ENCODE data around the gene TEAD2.

DNA sequence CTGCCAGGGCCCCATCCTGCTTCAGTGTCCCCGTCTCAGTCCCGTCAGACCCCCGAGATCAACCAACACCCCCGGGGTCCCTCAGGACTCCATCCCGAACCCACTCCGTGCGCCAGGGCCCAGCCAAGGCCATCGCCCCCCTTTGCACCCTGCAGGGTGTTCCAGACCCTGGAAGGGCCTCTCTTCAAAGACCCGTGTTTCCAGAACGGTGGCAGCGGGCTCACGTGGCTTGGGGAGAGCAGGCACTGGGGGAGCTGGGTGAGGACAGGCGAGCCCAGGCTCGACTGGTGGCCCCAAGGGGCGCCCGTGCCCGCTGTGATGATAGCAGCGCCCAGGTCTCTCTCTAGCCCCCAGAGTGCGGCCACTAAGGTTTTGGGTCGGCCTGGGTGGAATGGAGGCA, 27.2 kb upstream of the TEAD2 start:
- TF ChIP-seq, protein P1, sequence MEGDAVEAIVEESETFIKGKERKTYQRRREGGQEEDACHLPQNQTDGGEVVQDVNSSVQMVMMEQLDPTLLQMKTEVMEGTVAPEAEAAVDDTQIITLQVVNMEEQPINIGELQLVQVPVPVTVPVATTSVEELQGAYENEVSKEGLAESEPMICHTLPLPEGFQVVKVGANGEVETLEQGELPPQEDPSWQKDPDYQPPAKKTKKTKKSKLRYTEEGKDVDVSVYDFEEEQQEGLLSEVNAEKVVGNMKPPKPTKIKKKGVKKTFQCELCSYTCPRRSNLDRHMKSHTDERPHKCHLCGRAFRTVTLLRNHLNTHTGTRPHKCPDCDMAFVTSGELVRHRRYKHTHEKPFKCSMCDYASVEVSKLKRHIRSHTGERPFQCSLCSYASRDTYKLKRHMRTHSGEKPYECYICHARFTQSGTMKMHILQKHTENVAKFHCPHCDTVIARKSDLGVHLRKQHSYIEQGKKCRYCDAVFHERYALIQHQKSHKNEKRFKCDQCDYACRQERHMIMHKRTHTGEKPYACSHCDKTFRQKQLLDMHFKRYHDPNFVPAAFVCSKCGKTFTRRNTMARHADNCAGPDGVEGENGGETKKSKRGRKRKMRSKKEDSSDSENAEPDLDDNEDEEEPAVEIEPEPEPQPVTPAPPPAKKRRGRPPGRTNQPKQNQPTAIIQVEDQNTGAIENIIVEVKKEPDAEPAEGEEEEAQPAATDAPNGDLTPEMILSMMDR (IDR thresholded peaks at IDR 0.05; ENCODE audit: low read depth, low read length, poor library complexity, severe bottlenecking) = no peak
- no peak for TF ChIP-seq EZH2phosphoT487 (IDR thresholded peaks at IDR 0.05; ENCODE audit: borderline replicate concordance, low read length)

All from DOHH2 (cell line).